NCI-H510A treated with DMSO at 0.1 percent for 48 hours (cell line): ENCODE results near the gene RAD50.
A peak's percentile ranks its signal among the peaks of the same experiment; 100 is the strongest.
"Not testable (repeated sequence)": the region's sequence is repeated elsewhere in the genome, so short reads cannot be mapped to it uniquely, and the experiment has no call there.

Source experiments
- DNase-seq: peaks from one replicate; lab custom pipeline; 2025; lab: John Stamatoyannopoulos, UW

RAD50 gene

DNA sequence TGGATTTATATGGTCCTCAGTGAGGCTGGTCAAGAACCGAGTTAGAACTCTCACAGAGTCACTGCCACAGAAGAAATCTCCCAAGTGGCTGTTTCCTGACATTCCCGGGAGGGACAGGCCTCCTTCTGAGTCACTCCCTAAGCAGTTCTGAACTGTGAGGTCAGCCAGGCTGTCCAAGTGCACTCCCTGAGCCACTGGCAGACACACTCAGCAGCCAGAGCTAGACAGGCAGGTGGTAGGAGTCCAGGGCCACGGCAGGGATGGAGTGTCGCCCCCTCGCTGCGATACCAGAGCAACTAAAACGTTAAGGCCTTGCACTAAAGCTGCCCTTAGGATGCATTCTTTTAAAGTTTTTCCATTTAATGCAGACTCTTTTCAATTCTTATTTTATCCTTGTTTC, 120.4 kb downstream of the RAD50 start:
- DNase-seq: no peak

DNA sequence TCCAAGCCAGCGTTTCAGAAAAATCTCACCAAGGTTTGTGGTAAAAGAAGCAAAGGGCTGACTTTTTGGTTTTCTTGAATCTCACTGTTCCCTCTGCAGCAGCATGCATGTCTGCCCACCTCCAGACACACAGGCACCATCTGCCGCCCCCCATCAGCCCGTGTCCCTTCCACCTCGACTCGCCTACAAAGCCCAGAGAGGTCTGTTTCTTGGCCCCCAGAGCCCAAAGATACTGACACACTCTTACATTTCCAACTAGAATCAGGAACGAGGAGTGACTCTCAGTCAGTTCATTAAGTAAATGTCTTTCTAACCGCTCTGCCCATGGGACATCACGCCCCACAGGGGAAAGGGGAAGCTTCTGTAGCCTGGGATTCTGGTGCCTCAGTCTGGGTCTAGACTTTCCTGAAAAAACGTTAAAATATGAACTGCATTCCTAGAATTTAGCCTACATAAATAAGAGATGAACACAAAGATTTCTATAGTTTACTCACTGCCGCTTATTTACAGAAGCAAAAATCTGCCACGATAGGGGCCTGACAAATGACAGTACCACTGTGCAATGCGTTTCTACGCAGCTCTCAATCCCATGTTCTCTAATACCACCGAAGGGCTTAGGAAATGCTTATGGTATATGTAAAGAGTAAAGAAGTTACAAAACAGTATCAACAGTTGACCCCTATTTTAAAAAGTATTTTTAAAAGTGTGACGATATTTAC, 121.1 kb downstream of the RAD50 start:
- no peak for DNase-seq

DNA sequence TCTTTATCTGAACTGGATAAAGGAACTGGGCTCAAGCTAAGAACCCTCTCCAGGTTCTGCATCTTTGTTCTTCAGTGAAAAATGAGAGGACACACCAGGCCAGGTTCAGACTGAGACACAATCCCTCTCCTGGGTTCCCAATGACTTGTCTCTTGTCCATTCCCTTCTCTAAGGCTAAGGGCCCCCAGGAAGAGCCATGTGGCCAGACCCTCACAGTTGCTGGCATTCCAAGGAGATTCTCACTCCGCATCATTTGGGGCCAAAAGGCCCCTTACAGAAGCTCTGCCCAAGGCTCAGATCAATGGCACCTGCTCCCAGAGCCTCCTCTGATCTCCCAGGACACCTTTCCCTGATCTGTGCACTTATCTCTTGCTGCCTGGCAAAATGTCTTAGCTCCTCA, 122.0 kb downstream of the RAD50 start:
- no peak for DNase-seq

DNA sequence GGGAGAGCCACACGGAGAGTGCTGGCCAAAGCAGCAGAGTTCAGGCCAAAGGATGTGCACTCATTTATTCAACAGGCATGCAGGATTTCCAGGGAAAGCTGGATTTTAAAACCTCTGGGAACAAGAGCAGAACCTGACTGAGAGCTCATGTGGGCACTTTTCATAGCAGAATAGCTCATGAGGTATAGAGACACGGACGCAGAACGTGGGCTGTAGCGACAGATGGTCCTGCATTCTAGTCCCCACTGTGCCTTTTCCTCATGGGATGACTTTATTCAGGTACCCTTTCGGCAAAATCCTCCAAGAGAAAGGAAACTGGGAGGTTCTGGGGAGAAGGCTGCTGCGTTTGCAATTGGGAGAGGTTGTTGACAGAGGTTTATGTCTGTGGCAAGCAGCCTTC, 122.4 kb downstream of the RAD50 start:
- DNase-seq: no peak

DNA sequence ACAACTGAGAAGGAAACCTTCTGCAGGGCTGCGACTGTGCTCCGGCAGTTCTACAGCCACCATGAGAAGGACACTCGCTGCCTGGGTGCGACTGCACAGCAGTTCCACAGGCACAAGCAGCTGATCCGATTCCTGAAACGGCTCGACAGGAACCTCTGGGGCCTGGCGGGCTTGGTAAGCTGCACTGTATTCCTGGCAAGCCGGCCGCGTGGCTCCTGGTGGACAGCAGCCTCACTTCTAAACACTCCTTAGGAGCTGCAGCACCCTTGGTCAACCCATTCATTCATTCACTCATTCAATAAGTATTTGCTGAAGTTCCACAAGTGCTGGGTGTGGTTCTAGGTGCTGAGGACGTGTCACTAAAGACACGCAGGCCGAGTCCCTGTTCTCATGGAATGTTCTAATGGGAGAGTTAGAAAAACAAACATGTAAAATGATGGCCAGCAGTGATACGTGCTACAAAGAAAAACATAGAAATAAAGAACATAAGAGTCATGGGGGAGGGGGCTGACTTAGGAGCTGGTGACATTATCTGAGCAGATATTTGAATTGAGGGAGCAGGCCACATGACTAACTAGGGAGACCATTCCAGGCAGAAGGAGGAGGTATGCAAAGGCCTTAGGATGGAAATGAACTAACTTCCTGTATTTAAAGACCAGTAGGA, 123.1 kb downstream of the RAD50 start:
- no peak for DNase-seq

DNA sequence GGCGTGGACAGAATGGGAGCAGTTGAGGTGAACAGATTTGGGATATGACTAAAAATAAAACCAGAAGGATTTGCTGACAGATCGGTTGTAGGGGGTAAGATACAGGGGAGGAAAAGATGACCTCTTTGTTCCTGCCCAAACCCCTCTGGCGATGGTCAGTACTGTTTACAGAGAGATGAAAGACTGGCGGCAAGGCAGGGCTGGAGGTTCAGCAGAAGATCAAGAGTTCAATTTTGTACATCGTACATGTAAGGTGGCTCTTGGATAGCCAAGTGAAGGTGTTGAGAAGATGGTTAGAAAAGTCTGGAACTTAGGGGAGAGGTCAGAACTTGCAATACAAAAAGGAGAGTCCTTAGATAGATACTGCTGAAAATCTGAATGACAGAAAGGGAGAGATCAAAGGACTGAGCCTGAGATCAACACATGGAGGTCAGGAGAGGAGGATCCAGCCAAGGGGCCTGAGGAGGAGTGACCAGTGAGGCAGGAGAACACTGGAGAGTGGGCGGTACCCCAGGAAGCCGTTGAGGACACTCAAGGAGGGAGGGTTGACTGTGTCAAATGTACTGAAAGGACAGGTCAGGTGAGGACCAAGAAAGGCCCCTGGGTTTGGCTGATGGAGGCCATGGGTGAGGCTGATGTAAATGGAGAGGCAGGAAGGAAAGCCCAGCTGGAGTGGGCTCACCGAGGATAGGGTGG, 124.2 kb downstream of the RAD50 start:
- no peak for DNase-seq

DNA sequence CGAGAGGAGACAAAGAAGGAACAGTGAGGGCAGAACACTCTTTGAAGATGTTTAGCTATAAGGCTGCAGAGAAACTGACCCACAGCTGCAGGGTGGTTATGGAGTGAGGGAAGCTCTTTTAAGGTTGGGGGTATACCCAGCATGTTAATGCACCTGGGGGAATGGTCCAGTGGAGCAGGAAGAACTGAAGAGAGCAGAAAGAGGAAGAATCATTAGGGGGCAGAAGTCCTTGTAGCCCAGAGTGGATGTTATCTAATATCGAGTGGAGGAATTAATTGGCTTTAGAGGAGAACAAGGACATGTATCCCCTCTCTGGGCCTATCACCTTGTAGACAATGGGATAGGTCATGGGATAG, 124.7 kb downstream of the RAD50 start:
- DNase-seq: no peak

DNA sequence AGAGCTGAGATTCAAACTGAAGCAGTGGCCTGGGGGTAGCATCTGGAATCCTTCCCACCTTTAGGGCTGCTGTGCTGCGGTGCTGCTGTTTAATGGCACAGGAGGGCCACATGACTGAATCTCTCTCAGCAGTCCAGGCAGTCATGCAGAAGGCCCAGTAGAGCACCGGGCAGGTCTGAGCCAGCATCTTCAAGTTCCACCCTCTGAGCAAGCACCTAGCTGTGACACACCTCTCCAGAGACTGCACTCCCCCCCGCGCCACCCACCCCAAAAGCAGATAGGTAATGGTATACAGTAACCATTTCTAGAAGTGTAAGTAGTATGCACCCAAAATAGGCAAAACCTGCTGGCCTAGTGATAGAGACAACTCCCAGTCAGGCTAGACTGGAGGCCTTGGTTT, 125.2 kb downstream of the RAD50 start:
- no peak for DNase-seq

DNA sequence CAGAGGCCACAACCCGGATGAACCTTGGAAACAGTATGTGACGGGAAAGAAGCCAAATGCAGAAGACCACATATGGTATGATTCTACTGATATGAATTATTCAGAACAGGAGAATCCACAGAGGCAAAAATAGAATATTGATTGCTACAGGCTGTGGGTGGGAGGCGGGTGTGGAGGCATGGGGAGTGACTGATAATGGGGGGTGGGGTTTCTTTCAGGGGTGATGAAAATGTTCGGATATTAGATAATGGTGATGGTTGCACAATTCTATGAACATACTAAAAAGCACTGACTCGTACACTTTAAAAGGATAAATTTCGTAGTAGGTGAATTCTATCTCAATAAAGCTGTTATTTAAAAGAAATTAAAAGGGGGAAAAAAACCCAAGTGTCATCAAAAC, 127.7 kb downstream of the RAD50 start:
- no peak for DNase-seq

DNA sequence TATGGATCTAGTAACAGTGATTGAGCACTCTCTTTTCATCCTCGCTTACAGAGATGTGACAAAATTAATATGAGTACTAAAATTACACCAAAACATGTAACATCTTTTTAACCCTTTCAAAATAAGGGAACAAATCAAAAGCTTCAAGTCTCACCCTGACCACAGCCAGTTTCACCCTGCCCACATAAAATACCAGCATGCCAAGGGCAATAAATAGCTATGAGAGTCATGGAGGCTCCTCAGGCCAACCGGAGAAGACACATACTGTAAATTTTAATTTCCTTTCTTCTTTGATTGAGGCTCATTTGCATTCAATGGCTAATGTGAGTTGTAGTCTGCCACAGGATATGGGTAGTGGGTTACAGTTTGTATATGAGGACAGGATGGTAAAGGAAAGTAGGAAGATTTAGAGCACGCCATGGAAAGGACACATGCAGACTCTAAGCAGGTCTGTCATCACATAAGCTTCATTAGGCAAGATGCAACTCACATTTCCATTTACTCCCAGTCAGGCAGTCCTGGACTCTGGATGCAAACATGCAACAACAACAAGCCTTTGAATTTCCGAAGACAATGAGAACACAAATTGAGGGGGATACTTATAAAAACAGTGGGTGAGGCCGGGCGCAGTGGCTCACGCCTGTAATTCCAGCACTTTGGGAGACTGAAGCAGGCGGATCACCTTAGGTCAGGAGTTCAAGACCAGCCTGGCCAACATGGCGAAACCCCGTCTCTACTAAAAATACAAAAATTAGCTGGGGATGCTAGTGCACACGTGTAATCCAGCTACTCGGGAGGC, 128.3 kb downstream of the RAD50 start:
- DNase-seq: no peak

DNA sequence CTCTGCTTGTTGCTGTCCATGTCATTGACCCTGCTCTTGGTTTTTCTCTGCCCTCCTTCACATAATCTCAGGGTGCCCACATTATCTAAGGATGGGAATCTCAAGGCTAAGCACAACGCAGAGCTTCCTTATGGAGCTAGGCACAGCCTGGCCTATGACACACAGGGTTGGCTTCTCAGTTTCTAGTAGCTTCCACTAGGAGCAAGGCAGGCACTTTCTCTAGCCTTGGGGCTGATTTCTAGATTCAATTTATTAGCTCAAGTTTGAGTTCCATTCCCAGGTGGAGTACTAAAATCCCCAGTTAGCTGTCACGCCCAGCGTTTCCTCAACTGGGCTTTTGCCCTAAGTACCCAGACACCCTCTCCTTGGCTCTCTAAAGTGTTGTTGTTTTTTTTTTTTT, 129.4 kb downstream of the RAD50 start:
- no peak for DNase-seq

DNA sequence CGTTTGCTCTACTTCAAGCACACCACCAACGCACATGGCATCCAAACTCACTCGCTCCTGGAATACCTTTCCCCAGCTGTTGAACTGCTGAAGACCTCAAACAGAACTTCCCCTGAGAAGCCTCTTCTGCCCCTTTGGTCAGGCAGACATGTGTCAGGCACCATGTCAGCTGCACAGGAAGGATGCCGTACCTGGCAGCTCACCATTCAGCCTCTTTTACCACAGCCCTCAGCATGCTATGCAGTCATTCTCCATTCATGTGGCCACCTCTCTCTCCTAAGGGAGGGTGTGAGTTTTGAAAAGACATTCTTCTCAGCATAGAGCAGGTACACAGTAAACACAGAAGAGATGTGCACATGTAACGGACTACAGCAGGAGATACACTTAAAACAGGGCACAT, 131.2 kb downstream of the RAD50 start:
- no peak for DNase-seq

DNA sequence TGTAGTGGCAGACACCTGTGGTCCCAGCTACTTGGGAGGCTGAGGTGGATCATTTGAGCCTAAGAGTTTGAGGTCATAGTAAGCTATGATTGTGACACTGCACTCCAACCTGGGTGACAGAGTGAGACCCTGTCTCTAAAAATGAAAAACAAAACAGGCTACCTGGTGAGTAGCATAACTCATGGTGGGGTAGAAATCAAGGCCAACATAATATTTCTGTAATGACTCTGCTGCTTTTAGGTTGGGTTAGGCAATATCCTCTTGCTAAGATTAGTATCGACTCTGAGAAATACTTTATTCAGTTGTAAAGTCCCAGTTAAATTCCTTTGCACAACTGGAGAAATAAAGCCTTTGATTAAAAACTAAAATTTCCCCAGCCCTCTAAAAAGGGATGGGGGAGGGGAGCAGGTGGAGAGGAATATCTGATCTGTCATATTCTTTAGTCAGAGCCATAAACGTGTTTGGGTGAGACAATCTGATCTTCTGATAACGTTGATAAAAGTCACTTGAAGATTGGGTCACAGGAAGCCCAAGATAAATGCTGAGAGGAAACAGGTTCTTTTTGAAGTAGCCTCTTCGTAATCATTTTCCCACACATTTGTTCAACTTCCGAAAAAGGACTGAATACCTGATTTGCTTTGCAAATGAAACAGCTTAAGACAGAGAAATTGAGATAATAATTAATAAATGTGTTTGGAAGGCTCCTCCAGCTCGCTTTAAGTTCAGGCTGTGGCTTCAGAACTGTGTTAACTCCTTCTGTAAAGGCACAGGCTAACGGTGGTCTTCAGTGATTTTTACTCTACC, 132.0 kb downstream of the RAD50 start:
- no peak for DNase-seq

DNA sequence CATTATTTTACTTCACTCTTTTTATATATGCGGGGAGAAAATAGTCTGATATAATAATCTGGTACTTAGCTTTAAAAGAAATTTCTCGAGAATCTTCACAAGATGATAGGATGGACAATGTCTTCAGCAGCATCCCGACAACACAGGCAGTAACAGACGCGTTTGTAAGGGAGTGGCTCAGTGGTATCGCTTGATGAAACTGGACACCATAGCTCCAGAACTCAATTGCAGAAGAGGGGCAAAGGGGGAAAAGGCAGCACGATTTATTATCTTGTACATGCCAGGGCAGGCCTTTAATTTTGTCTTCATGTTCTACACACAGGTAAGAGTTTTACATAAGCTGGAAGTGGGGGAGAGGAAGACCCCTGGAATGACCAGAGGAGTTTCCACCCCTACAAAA, 132.7 kb downstream of the RAD50 start:
- peak; percentile 5 for DNase-seq

DNA sequence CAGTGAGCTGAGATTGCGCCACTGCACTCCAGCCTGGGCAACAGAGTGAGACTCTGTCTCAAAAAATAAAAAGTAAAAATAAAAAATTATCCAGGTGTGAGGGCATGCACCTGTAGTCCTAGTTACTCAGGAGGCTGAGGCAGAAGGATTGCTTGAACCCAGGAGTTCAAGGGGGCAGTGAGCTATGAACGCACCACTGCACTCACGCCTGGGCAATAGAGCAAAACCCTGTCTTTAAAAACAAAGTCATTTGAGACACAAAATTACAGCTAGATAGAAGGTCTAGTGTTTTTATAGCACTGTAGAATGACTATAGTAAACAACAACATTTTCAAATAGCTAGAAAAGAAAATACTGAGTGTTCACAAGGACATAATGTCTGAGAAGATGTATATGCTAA, 133.4 kb downstream of the RAD50 start:
- no peak for DNase-seq

DNA sequence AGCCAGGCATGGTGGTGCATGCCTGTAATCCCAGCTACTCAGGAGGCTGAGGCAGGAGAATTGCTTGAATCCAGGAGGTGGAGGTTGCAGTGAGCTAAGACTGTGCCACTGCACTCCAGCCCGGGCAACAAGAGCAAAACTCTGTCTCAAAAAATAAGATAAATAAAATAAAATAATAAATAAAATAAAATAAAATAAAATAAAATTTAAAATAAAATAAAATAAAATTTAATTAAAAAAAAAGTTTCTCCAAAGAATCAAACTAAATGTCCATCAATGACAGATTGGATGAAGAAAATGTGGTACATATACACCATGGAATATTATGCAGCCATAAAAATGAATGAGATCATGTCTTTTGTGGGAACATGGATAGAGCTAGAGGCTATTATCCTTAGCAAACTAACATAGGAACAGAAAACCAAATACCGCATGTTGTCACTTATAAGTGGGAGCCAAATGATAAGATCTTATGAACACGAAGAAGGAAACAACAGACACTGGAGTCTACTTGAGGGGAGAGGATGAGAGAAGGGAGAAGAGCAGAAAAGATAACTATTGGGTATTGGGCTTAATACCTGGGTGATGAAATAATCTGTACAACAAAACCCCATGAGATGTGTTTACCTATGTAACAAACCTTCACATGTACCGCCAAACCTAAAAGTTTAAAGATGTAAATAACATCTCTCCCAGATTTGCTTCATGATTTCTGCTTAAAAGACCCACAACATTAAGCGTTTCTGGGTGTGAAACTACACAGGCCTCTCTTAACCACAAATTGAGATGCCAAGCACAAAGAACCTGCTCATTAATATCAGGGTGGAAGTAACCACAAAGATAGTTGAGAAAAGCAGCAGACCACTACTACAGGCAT, 135.2 kb downstream of the RAD50 start:
- not testable (repeated sequence) for DNase-seq

DNA sequence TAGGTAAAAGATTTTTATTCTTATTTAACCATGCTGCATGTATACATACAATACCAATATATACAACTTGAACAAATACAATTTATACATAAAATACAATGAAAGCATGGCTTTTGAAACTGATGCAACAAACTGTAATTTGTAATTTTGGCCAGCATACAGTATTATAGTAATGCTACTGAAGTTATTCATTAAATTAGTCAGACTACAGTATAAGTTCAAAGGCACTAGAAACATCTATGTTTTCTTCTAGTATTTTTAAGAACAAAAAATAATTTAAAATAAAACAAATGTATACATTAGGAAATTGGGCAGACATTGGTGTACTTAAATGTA, 135.8 kb downstream of the RAD50 start:
- DNase-seq: no peak
